Transverse colon (tissue), 3 donors: ENCODE data around the gene OR2F2.

ENCODE experiments used
- POLR2A ChIP-seq: fragments of 450-650 bp; IDR thresholded peaks from one replicate; pipeline ENCODE4 v1.6.1; 2016; ENCODE audit warnings: antibody characterized with exemption, mild to moderate bottlenecking, moderate library complexity
- POLR2AphosphoS5 ChIP-seq, 3 donors: sonication (generic); formaldehyde crosslinking; IDR thresholded peaks; one replicate each; pipeline ENCODE4 v1.6.1; 2016; ENCODE audit warnings: antibody characterized with exemption in 3 of 3

DNA sequence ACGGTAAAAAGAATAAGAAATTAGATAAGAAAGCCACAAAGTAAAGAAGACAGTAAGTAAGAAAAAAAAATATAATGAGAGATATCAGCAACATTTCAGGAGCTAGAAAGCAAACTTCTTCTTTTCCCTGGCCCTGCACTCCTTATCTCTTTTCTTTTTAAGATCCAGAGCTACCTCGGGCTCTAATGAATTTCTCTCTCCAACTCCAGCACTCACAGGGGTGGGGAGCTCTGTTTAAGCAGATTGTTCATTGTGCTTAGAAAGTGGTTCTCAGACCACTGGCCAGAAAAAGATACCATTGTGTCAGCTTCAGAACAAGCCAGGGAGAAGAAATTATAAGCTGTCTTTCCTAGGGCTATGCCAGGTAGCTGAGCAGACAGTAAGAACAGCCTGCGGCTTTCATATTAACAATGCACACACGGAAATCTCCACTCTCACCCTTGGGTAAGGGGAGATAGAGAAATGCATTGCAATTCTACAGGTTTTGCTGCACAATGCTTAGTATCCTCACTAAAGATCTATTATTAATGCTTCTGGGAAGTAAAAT lies 38.9 kb downstream of the OR2F2 start:
- TF ChIP-seq POLR2AphosphoS5 (IDR thresholded peaks at IDR 0.05), result no peak
- TF ChIP-seq POLR2A, result no peak
